ENCODE measurements around the gene LCP2.

DNA sequence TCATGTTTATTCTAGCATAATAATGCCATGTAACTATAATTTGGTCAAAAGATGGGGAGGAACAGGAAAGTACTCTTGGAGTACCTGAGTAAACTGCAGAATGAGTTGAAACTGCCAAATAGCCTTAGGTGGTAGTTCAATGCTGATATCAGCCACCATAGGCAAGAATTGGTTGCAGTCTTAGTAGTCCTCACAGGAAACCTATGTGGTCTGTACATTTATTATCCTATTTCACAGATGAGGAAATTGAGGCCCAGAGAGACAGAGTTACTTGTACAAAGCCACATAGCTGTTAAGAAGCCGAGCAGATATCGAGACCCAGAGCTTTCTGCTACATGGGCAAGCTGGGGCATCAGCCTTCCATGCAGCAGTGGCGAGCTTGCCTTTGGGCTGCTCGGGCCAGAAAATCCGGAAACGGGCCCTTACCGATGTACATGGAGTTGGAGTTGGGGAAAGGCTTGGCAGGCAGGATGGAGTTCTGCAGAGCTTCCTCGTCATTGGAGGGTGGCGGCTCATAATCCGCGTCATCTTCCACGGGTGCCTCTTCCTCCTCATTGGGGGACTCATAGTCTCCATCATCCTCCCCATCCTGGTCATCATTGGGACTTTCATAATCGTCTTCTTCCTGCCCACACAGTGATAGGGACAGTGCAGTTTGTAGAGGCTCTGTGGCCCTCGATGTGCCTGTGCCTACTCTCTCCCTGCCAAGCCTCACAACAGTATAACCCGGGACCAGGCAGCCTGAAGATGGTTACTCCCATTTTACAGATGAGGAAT is 27.1 kb downstream of the LCP2 start:
- TF ChIP-seq, protein P1, sequence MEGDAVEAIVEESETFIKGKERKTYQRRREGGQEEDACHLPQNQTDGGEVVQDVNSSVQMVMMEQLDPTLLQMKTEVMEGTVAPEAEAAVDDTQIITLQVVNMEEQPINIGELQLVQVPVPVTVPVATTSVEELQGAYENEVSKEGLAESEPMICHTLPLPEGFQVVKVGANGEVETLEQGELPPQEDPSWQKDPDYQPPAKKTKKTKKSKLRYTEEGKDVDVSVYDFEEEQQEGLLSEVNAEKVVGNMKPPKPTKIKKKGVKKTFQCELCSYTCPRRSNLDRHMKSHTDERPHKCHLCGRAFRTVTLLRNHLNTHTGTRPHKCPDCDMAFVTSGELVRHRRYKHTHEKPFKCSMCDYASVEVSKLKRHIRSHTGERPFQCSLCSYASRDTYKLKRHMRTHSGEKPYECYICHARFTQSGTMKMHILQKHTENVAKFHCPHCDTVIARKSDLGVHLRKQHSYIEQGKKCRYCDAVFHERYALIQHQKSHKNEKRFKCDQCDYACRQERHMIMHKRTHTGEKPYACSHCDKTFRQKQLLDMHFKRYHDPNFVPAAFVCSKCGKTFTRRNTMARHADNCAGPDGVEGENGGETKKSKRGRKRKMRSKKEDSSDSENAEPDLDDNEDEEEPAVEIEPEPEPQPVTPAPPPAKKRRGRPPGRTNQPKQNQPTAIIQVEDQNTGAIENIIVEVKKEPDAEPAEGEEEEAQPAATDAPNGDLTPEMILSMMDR (IDR thresholded peaks at IDR 0.05 in 4 of 5, conservative IDR thresholded peaks at IDR 0.05 in 1 of 5): no peak
- TF ChIP-seq POLR2A (IDR thresholded peaks at IDR 0.05): no peak

All from gastrocnemius medialis (tissue), 4 donors.